H9 (cell line): ENCODE data around the gene ABI3. TPM values are rescaled to one million over a fixed set of nuclear protein-coding genes. Genes with fewer than 3 reads are reported as not detected.

ENCODE experiments used
- DNase-seq: peaks from one replicate; pipeline ENCODE4 v3.0.0-alpha.2; 2017
- H2AFZ ChIP-seq: one replicate; pipeline ENCODE4 v1.6.1; 2013; ENCODE audit warnings: mild to moderate bottlenecking, low read length, control low read depth, moderate library complexity
- H2AK5ac ChIP-seq: 2 replicates; pipeline ENCODE4 v1.6.1; 2013; ENCODE audit warnings: low read length, control low read depth, mixed read lengths; ENCODE audit not compliant: insufficient read length
- H2BK120ac ChIP-seq: one replicate; pipeline ENCODE4 v1.6.1; 2013; ENCODE audit warnings: low read depth, mild to moderate bottlenecking, low read length, control low read depth, inconsistent platforms; ENCODE audit not compliant: poor library complexity, severe bottlenecking
- H2BK12ac ChIP-seq: 2 replicates; pipeline ENCODE4 v1.6.1; 2013; ENCODE audit warnings: low read length, control low read depth, mixed read lengths, low read depth; ENCODE audit not compliant: insufficient read length
- H2BK15ac ChIP-seq: 2 replicates; pipeline ENCODE4 v1.6.1; 2013; ENCODE audit warnings: low read depth, low read length, control low read depth
- H2BK20ac ChIP-seq: one replicate; pipeline ENCODE4 v1.6.1; 2013; ENCODE audit warnings: low read depth, mild to moderate bottlenecking, low read length, control low read depth, inconsistent platforms; ENCODE audit not compliant: poor library complexity, severe bottlenecking
- H2BK5ac ChIP-seq: 2 replicates; pipeline ENCODE4 v1.6.1; 2013; ENCODE audit warnings: low read length, control low read depth, mixed read lengths; ENCODE audit not compliant: insufficient read length
- H3K14ac ChIP-seq: 2 replicates; pipeline ENCODE4 v1.6.1; 2013; ENCODE audit warnings: low read length, control low read depth; ENCODE audit not compliant: insufficient read depth
- H3K18ac ChIP-seq: 2 replicates; pipeline ENCODE4 v1.6.1; 2013; ENCODE audit warnings: low read depth, mild to moderate bottlenecking, mixed read lengths, low read length, control low read depth; ENCODE audit not compliant: insufficient read length
- H3K23ac ChIP-seq: 2 replicates; pipeline ENCODE4 v1.6.1; 2013; ENCODE audit warnings: low read length, control low read depth, mixed read lengths, low read depth; ENCODE audit not compliant: insufficient read length
- H3K23me2 ChIP-seq: 2 replicates; pipeline ENCODE4 v1.6.1; 2013; ENCODE audit warnings: low read depth, mild to moderate bottlenecking, mixed read lengths, low read length, control low read depth; ENCODE audit not compliant: insufficient read length, poor library complexity, severe bottlenecking
- H3K27ac ChIP-seq: 2 replicates; pipeline ENCODE4 v1.5.1; 2013; ENCODE audit warnings: low read length, control low read depth, mixed read lengths, low read depth; ENCODE audit not compliant: insufficient read length
- H3K27me3 ChIP-seq: 2 replicates; pipeline ENCODE4 v1.6.1; 2013; ENCODE audit warnings: low read length, control low read depth, inconsistent platforms; ENCODE audit not compliant: insufficient read depth
- H3K4ac ChIP-seq: 2 replicates; pipeline ENCODE4 v1.6.1; 2013; ENCODE audit warnings: low read depth, mild to moderate bottlenecking, control low read depth, inconsistent platforms, low read length, moderate library complexity
- H3K4me1 ChIP-seq: 2 replicates; pipeline ENCODE4 v1.6.1; 2013; ENCODE audit warnings: low read length, control low read depth, inconsistent platforms; ENCODE audit not compliant: insufficient read depth
- H3K4me2 ChIP-seq: 2 replicates; pipeline ENCODE4 v1.6.1; 2013; ENCODE audit warnings: low read length, control low read depth, mixed read lengths; ENCODE audit not compliant: insufficient read length, insufficient read depth
- H3K56ac ChIP-seq: 2 replicates; pipeline ENCODE4 v1.6.1; 2013; ENCODE audit warnings: low read depth, mild to moderate bottlenecking, mixed read lengths, low read length, control low read depth; ENCODE audit not compliant: insufficient read length
- H3K79me1 ChIP-seq: 2 replicates; pipeline ENCODE4 v1.6.1; 2013; ENCODE audit warnings: low read depth, mild to moderate bottlenecking, moderate library complexity, low read length, control low read depth, inconsistent platforms; ENCODE audit not compliant: insufficient read depth, poor library complexity, severe bottlenecking
- H3K79me2 ChIP-seq: 2 replicates; pipeline ENCODE4 v1.6.1; 2013; ENCODE audit warnings: low read length, control low read depth, inconsistent platforms; ENCODE audit not compliant: insufficient read depth
- H3K9ac ChIP-seq: 2 replicates; pipeline ENCODE4 v1.6.1; 2013; ENCODE audit warnings: low read length, control low read depth, mixed read lengths; ENCODE audit not compliant: insufficient read length; ENCODE audit errors: extremely low read depth
- H3K9me3 ChIP-seq: one replicate; pipeline ENCODE4 v1.6.1; 2013; ENCODE audit warnings: low read depth, low read length, inconsistent platforms; ENCODE audit not compliant: control insufficient read depth
- H3T11ph ChIP-seq: one replicate; pipeline ENCODE4 v1.6.1; 2013; ENCODE audit warnings: mild to moderate bottlenecking, low read length, control low read depth, inconsistent platforms
- H4K20me1 ChIP-seq: one replicate; pipeline ENCODE4 v1.6.1; 2013; ENCODE audit not compliant: control insufficient read depth, insufficient read length, insufficient read depth
- H4K5ac ChIP-seq: 2 replicates; pipeline ENCODE4 v1.6.1; 2013; ENCODE audit warnings: low read depth, mild to moderate bottlenecking, mixed read lengths, low read length, control low read depth; ENCODE audit not compliant: insufficient read length
- H4K8ac ChIP-seq: replicated peaks from 2 replicates; pipeline ENCODE4 v1.6.1; 2013; ENCODE audit warnings: low read length, control low read depth, mixed read lengths, low read depth; ENCODE audit not compliant: insufficient read length
- H4K91ac ChIP-seq: 2 replicates; pipeline ENCODE4 v1.6.1; 2013; ENCODE audit warnings: low read depth, mild to moderate bottlenecking, moderate library complexity, mixed read lengths, low read length, control low read depth; ENCODE audit not compliant: insufficient read length
- H3K27ac Mint-ChIP-seq, 3 experiments: 2 replicates in 2 of 3; 3 replicates in 1 of 3; pipeline ENCODE4 v1.8.0; 2020 to 2021; ENCODE audit warnings: mixed read lengths in 3 of 3, mild to moderate bottlenecking in 1 of 3, moderate library complexity in 1 of 3
- H3K27me3 Mint-ChIP-seq: 2 replicates; pipeline ENCODE4 v1.8.0; 2021; ENCODE audit warnings: low read depth, mild to moderate bottlenecking, moderate library complexity, mixed read lengths
- H3K36me3 Mint-ChIP-seq, 3 experiments: 2 replicates in 2 of 3; 3 replicates in 1 of 3; pipeline ENCODE4 v1.8.0; 2020 to 2021; ENCODE audit warnings: low read depth in 3 of 3, mixed read lengths in 3 of 3; ENCODE audit not compliant: insufficient read depth in 1 of 3
- H3K4me1 Mint-ChIP-seq, 2 experiments: 2 replicates each; pipeline ENCODE4 v1.8.0; 2020; ENCODE audit warnings: mixed read lengths in 2 of 2
- H3K4me3 Mint-ChIP-seq, 2 experiments: 2 replicates in 1 of 2; 3 replicates in 1 of 2; pipeline ENCODE4 v1.8.0; 2020 to 2021; ENCODE audit warnings: mild to moderate bottlenecking in 2 of 2, mixed read lengths in 2 of 2, moderate library complexity in 1 of 2
- H3K9me3 Mint-ChIP-seq, 2 experiments: 2 replicates in 1 of 2; 3 replicates in 1 of 2; pipeline ENCODE4 v1.8.0; 2020; ENCODE audit warnings: mild to moderate bottlenecking in 2 of 2, mixed read lengths in 2 of 2, moderate library complexity in 1 of 2
- WGBS: extraction: QIAGEN DNeasy Blood & Tissue Kit; methylation state at CpG from one replicate; pipeline ENCODE4 v1.1.7; 2013; ENCODE audit warnings: missing lambda C conversion rate, low lambda C conversion rate, mixed read lengths; ENCODE audit not compliant: insufficient read length; ENCODE audit errors: extremely low coverage; 5-methylcytosine and 5-hydroxymethylcytosine counted together
- total RNA-seq: library from RNA; stranded (reverse); gene quantifications from 2 replicates; pipeline ENCODE4 v1.2.1, GENCODE V29; 2021
- TF ChIP-seq, protein P1 (sequence below): fragments of 200-600 bp; sonication (generic); conservative IDR thresholded peaks from 3 replicates; pipeline ENCODE4 v1.8.0; 2021; ENCODE audit warnings: antibody characterized with exemption, mild to moderate bottlenecking

The ABI3 gene
- total RNA-seq, 1 experiment from 2014 or later, result 2.1 TPM

- H4K91ac ChIP-seq, result no peak overlapping the region
- Mint-ChIP-seq H3K36me3 (no peaks in the 10 kb centered on the region), H3K27ac (no peak overlapping the region), H3K27me3 (peaks cover 4% of the 10 kb centered on the region), H3K4me3 (no peak overlapping the region), H3K4me1 (peaks cover 4% of the 10 kb centered on the region in 2 experiments; a peak in 1 of 4 replicates), H3K9me3 (no peaks in the 10 kb centered on the region)
- H3K9ac ChIP-seq, result no peak overlapping the region
- H3K4me2 ChIP-seq, result no peak overlapping the region
- TF ChIP-seq, protein P1, sequence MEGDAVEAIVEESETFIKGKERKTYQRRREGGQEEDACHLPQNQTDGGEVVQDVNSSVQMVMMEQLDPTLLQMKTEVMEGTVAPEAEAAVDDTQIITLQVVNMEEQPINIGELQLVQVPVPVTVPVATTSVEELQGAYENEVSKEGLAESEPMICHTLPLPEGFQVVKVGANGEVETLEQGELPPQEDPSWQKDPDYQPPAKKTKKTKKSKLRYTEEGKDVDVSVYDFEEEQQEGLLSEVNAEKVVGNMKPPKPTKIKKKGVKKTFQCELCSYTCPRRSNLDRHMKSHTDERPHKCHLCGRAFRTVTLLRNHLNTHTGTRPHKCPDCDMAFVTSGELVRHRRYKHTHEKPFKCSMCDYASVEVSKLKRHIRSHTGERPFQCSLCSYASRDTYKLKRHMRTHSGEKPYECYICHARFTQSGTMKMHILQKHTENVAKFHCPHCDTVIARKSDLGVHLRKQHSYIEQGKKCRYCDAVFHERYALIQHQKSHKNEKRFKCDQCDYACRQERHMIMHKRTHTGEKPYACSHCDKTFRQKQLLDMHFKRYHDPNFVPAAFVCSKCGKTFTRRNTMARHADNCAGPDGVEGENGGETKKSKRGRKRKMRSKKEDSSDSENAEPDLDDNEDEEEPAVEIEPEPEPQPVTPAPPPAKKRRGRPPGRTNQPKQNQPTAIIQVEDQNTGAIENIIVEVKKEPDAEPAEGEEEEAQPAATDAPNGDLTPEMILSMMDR, result no peak
- H3K23ac ChIP-seq, result no peak overlapping the region
- H3K23me2 ChIP-seq, result no peaks in the 10 kb centered on the region
- DNase-seq, result no peak
- no peaks in the 10 kb centered on the region for H4K20me1 ChIP-seq
- no peak overlapping the region for H4K8ac ChIP-seq
- H2BK20ac ChIP-seq, result no peak overlapping the region
- H3K4ac ChIP-seq, result no peak overlapping the region
- H2AFZ ChIP-seq, result no peak overlapping the region
- H2BK5ac ChIP-seq, result no peak overlapping the region
- no peak overlapping the region for H3K27ac ChIP-seq
- no peak overlapping the region for H3K56ac ChIP-seq
- H3K27me3 ChIP-seq, result no peaks in the 10 kb centered on the region
- no CpG with 5 or more reads among the region's 10 CpGs for WGBS
- H3K79me2 ChIP-seq, result no peaks in the 10 kb centered on the region
- no peak overlapping the region for H4K5ac ChIP-seq
- no peak overlapping the region for H2BK120ac ChIP-seq
- H3T11ph ChIP-seq, result no peak overlapping the region
- H3K4me1 ChIP-seq, result no peaks in the 10 kb centered on the region
- H3K9me3 ChIP-seq, result no peaks in the 10 kb centered on the region
- H3K79me1 ChIP-seq, result no peaks in the 10 kb centered on the region
- H2AK5ac ChIP-seq, result no peak overlapping the region
- no peak overlapping the region for H2BK12ac ChIP-seq
- no peak overlapping the region for H3K18ac ChIP-seq
- H2BK15ac ChIP-seq, result no peak overlapping the region
- H3K14ac ChIP-seq, result no peak overlapping the region; the same call in 1 of the 2 replicates
Measured at GRCh38 chr17:49249292-49249794, 38.8 kb downstream of the ABI3 start.
